ENCODE data around the gene BLMH. TPM values are rescaled to one million over a fixed set of nuclear protein-coding genes. Genes with fewer than 3 reads are reported as not detected.

Gene BLMH
- total and polyA plus RNA-seq, 10 of the 15 experiments (the other 5 are each of a cell fraction or from before 2014, with no cell fraction given): 16.1 to 63.9 (median 54.0) TPM

DNA sequence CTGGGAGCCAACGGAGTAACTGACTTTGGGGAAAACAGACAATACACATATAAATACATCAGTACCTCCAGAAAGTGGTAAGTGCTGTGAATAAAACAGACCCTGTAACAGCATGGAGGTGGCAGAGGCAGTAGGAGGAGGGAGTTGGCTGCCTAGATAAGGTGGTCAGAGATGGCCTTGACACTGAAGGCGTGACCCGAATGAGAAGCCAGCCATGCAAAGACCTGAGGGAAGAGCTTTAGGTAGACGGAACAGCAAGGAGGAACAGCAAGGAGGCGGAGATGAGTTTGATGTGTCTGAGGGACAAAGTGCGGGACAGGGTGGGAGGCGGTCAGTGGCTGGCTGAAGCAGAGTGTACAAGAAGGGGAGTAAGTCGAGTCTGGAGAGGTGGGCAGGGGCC lies 48.2 kb downstream of the BLMH start (continued):
- TF ChIP-seq, protein P1, sequence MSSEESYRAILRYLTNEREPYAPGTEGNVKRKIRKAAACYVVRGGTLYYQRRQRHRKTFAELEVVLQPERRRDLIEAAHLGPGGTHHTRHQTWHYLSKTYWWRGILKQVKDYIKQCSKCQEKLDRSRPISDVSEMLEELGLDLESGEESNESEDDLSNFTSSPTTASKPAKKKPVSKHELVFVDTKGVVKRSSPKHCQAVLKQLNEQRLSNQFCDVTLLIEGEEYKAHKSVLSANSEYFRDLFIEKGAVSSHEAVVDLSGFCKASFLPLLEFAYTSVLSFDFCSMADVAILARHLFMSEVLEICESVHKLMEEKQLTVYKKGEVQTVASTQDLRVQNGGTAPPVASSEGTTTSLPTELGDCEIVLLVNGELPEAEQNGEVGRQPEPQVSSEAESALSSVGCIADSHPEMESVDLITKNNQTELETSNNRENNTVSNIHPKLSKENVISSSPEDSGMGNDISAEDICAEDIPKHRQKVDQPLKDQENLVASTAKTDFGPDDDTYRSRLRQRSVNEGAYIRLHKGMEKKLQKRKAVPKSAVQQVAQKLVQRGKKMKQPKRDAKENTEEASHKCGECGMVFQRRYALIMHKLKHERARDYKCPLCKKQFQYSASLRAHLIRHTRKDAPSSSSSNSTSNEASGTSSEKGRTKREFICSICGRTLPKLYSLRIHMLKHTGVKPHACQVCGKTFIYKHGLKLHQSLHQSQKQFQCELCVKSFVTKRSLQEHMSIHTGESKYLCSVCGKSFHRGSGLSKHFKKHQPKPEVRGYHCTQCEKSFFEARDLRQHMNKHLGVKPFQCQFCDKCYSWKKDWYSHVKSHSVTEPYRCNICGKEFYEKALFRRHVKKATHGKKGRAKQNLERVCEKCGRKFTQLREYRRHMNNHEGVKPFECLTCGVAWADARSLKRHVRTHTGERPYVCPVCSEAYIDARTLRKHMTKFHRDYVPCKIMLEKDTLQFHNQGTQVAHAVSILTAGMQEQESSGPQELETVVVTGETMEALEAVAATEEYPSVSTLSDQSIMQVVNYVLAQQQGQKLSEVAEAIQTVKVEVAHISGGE (CRISPR knock-in tag; IDR thresholded peaks at IDR 0.05): no peak
- TF ChIP-seq MTA3 (IDR thresholded peaks at IDR 0.05; ENCODE audit: borderline replicate concordance, low read length) (no peak), RFX5 (IDR thresholded peaks at IDR 0.05; ENCODE audit: low read depth, low read length) (no peak), RAD51 (IDR thresholded peaks at IDR 0.05) (no peak), POLR2AphosphoS2 (IDR thresholded peaks at IDR 0.05; ENCODE audit: low read depth, low read length) (no peak)
- TF ChIP-seq, protein P2, sequence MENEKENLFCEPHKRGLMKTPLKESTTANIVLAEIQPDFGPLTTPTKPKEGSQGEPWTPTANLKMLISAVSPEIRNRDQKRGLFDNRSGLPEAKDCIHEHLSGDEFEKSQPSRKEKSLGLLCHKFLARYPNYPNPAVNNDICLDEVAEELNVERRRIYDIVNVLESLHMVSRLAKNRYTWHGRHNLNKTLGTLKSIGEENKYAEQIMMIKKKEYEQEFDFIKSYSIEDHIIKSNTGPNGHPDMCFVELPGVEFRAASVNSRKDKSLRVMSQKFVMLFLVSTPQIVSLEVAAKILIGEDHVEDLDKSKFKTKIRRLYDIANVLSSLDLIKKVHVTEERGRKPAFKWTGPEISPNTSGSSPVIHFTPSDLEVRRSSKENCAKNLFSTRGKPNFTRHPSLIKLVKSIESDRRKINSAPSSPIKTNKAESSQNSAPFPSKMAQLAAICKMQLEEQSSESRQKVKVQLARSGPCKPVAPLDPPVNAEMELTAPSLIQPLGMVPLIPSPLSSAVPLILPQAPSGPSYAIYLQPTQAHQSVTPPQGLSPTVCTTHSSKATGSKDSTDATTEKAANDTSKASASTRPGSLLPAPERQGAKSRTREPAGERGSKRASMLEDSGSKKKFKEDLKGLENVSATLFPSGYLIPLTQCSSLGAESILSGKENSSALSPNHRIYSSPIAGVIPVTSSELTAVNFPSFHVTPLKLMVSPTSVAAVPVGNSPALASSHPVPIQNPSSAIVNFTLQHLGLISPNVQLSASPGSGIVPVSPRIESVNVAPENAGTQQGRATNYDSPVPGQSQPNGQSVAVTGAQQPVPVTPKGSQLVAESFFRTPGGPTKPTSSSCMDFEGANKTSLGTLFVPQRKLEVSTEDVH (IDR thresholded peaks at IDR 0.05; ENCODE audit: low read depth, partially characterized antibody): no peak

Data from GM12878 (cell line).